Activated T-cell treated with anti-CD3 and anti-CD28 coated beads, Interleukin-2, amount 50 U/mL, for 4 hours (primary cell): Measurements from ENCODE around the gene SLC27A6. TPM values are rescaled to one million over a fixed set of nuclear protein-coding genes. Genes with fewer than 3 reads are reported as not detected.
"Not testable (repeated sequence)": the region's sequence is repeated elsewhere in the genome, so short reads cannot be mapped to it uniquely, and the experiment has no call there.

Experiments used
- ATAC-seq, 2 donors: fragments of 200-7000 bp; cut with Tn5 transposase; one replicate each; pipeline ENCODE4 v1.10.0; 2021
- DNase-seq: peaks from one replicate; pipeline ENCODE4 v3.0.0-alpha.2; 2020
- H3K27me3 Mint-ChIP-seq: one replicate; pipeline ENCODE4 v1.8.0; 2021; ENCODE audit warnings: low read depth, mixed read lengths
- H3K36me3 Mint-ChIP-seq: one replicate; pipeline ENCODE4 v1.8.0; 2022; ENCODE audit warnings: mixed read lengths; ENCODE audit not compliant: insufficient read depth
- H3K4me1 Mint-ChIP-seq: one replicate; pipeline ENCODE4 v1.8.0; 2021; ENCODE audit warnings: low read depth, mixed read lengths
- H3K4me3 Mint-ChIP-seq: one replicate; pipeline ENCODE4 v1.8.0; 2021; ENCODE audit warnings: mild to moderate bottlenecking, moderate library complexity, mixed read lengths
- H3K9me3 Mint-ChIP-seq: one replicate; pipeline ENCODE4 v1.8.0; 2021; ENCODE audit warnings: mixed read lengths
- total RNA-seq, 3 donors: library from RNA; stranded (reverse); gene quantifications; one replicate each; pipeline ENCODE4 v1.2.1, GENCODE V29; 2021

The SLC27A6 gene
- total RNA-seq = not detected

- no peaks in the 10 kb centered on the region for H3K36me3 Mint-ChIP-seq
- no peak for DNase-seq
- H3K9me3 Mint-ChIP-seq = peaks cover 14% of the 10 kb centered on the region
- no peak within 1 kb of the TSS for H3K4me3 Mint-ChIP-seq
- no peaks in the 10 kb centered on the region for H3K4me1 Mint-ChIP-seq
- peaks cover 11% of the 10 kb centered on the region for H3K27me3 Mint-ChIP-seq
- ATAC-seq = no peak
Measured at GRCh38 chr5:128965011-128965637, at the start of gene SLC27A6. Gene SLC27A6 (plus strand): TSS chr5:128965488. CDS start chr5:128966138, 650 bp downstream.

- H3K4me1 Mint-ChIP-seq = no peaks in the 10 kb centered on the region
- H3K4me3 Mint-ChIP-seq = no peak overlapping the region
- ATAC-seq (no peak), DNase-seq (no peak)
- no peaks in the 10 kb centered on the region for H3K36me3 Mint-ChIP-seq
- H3K27me3 Mint-ChIP-seq = no peaks in the 10 kb centered on the region
- no peaks in the 10 kb centered on the region for H3K9me3 Mint-ChIP-seq
Measured at GRCh38 chr5:128919542-128919941, 45.7 kb upstream of the SLC27A6 start.

- ATAC-seq (no peak), DNase-seq (no peak)
- Mint-ChIP-seq H3K9me3 (no peaks in the 10 kb centered on the region), H3K4me1 (no peaks in the 10 kb centered on the region), H3K4me3 (no peak overlapping the region), H3K36me3 (no peaks in the 10 kb centered on the region), H3K27me3 (no peaks in the 10 kb centered on the region)
Measured at GRCh38 chr5:128920345-128921215, 44.7 kb upstream of the SLC27A6 start.

- Mint-ChIP-seq H3K27me3 (no peaks in the 10 kb centered on the region), H3K4me3 (no peak overlapping the region), H3K4me1 (no peaks in the 10 kb centered on the region), H3K9me3 (no peaks in the 10 kb centered on the region), H3K36me3 (no peaks in the 10 kb centered on the region)
- ATAC-seq (no peak), DNase-seq (no peak)
Measured at GRCh38 chr5:128924299-128924698, 41.0 kb upstream of the SLC27A6 start.

GRCh38 chr5:128925973-128926372, 39.3 kb upstream of the SLC27A6 start:
- no peak for ATAC-seq
- no peak overlapping the region for H3K4me3 Mint-ChIP-seq
- no peaks in the 10 kb centered on the region for H3K9me3 Mint-ChIP-seq
- H3K27me3 Mint-ChIP-seq = no peaks in the 10 kb centered on the region
- no peaks in the 10 kb centered on the region for H3K36me3 Mint-ChIP-seq
- H3K4me1 Mint-ChIP-seq = no peaks in the 10 kb centered on the region
- DNase-seq = no peak

GRCh38 chr5:128927644-128928043, 37.6 kb upstream of the SLC27A6 start:
- ATAC-seq = no peak
- Mint-ChIP-seq H3K9me3 (no peaks in the 10 kb centered on the region), H3K4me3 (no peak overlapping the region), H3K27me3 (no peaks in the 10 kb centered on the region), H3K36me3 (no peaks in the 10 kb centered on the region), H3K4me1 (no peaks in the 10 kb centered on the region)
- DNase-seq = no peak

- H3K36me3 Mint-ChIP-seq, DNase-seq, ATAC-seq, H3K4me3 Mint-ChIP-seq, H3K9me3 Mint-ChIP-seq, H3K4me1 Mint-ChIP-seq, H3K27me3 Mint-ChIP-seq: not testable (repeated sequence)
Measured at GRCh38 chr5:128932232-128932631, 33.1 kb upstream of the SLC27A6 start.

- not testable (repeated sequence) for H3K4me3 Mint-ChIP-seq, H3K4me1 Mint-ChIP-seq, H3K27me3 Mint-ChIP-seq, ATAC-seq, H3K36me3 Mint-ChIP-seq, DNase-seq, H3K9me3 Mint-ChIP-seq
Measured at GRCh38 chr5:128943100-128943499, 22.2 kb upstream of the SLC27A6 start.

- ATAC-seq = no peak
- Mint-ChIP-seq H3K9me3 (no peaks in the 10 kb centered on the region), H3K4me1 (no peaks in the 10 kb centered on the region), H3K36me3 (no peaks in the 10 kb centered on the region), H3K4me3 (no peak overlapping the region), H3K27me3 (no peaks in the 10 kb centered on the region)
- no peak for DNase-seq
Measured at GRCh38 chr5:128949847-128950546, 15.3 kb upstream of the SLC27A6 start.

GRCh38 chr5:128951301-128951700, 14.0 kb upstream of the SLC27A6 start:
- not testable (repeated sequence) for H3K9me3 Mint-ChIP-seq, DNase-seq, H3K36me3 Mint-ChIP-seq, H3K27me3 Mint-ChIP-seq, H3K4me3 Mint-ChIP-seq, H3K4me1 Mint-ChIP-seq, ATAC-seq

GRCh38 chr5:128956164-128956563, 9.1 kb upstream of the SLC27A6 start:
- H3K4me1 Mint-ChIP-seq = no peaks in the 10 kb centered on the region
- no peaks in the 10 kb centered on the region for H3K27me3 Mint-ChIP-seq
- no peak overlapping the region for H3K4me3 Mint-ChIP-seq
- no peaks in the 10 kb centered on the region for H3K36me3 Mint-ChIP-seq
- H3K9me3 Mint-ChIP-seq = peaks cover 18% of the 10 kb centered on the region
- ATAC-seq (no peak), DNase-seq (no peak)

GRCh38 chr5:128962211-128962610, 3.1 kb upstream of the SLC27A6 start:
- no peak for ATAC-seq
- H3K4me3 Mint-ChIP-seq = no peak overlapping the region

GRCh38 chr5:128965638-128966302, 482 bp downstream of the SLC27A6 start:
- Mint-ChIP-seq H3K4me1 (no peaks in the 10 kb centered on the region), H3K9me3 (peaks cover 7% of the 10 kb centered on the region), H3K4me3 (no peak overlapping the region), H3K36me3 (no peaks in the 10 kb centered on the region), H3K27me3 (peaks cover 11% of the 10 kb centered on the region)
- no peak for DNase-seq
- ATAC-seq = no peak

More at GRCh38 chr5:128962211-128962610, 3.1 kb upstream of the SLC27A6 start:
- Mint-ChIP-seq H3K36me3 (no peaks in the 10 kb centered on the region), H3K4me1 (no peaks in the 10 kb centered on the region), H3K9me3 (peaks cover 21% of the 10 kb centered on the region), H3K27me3 (peaks cover 11% of the 10 kb centered on the region)
- DNase-seq = no peak

GRCh38 chr5:128966375-128966774, 1.1 kb downstream of the SLC27A6 start:
- no peaks in the 10 kb centered on the region for H3K36me3 Mint-ChIP-seq
- H3K4me3 Mint-ChIP-seq = no peak overlapping the region
- peaks cover 1% of the 10 kb centered on the region for H3K9me3 Mint-ChIP-seq
- H3K27me3 Mint-ChIP-seq = peaks cover 11% of the 10 kb centered on the region
- ATAC-seq = no peak
- H3K4me1 Mint-ChIP-seq = no peaks in the 10 kb centered on the region
- no peak for DNase-seq
